GM06990 (cell line): ENCODE results near the gene CYS1.

Experiments
- DNase-seq: peaks from one replicate; pipeline ENCODE4 v3.0.0-alpha.2; 2011; ENCODE audit not compliant: insufficient read length; ENCODE audit errors: extremely low read depth
- H3K27me3 ChIP-seq: replicated peaks from 2 replicates; pipeline ENCODE4 v1.6.0; 2011; ENCODE audit warnings: low read length; ENCODE audit not compliant: control insufficient read depth, insufficient read depth
- H3K36me3 ChIP-seq: 2 replicates; pipeline ENCODE4 v1.5.1; 2011; ENCODE audit warnings: low read length; ENCODE audit not compliant: control insufficient read depth, insufficient read depth
- H3K4me3 ChIP-seq: replicated peaks from 2 replicates; pipeline ENCODE4 v1.5.1; 2011; ENCODE audit warnings: low read depth, mild to moderate bottlenecking, control low read depth, low read length
- CTCF ChIP-seq: IDR thresholded peaks from 2 replicates; pipeline ENCODE4 v1.5.1; 2011; ENCODE audit warnings: low read length, control low read depth, mild to moderate bottlenecking, inconsistent platforms; ENCODE audit not compliant: insufficient read depth, poor library complexity, severe bottlenecking

CYS1 gene

GRCh38 chr2:10028407-10028987, 51.7 kb downstream of the CYS1 start:
- Histone ChIP-seq H3K27me3 (no peaks in the 10 kb centered on the region), H3K36me3 (no peaks in the 10 kb centered on the region), H3K4me3 (no peak overlapping the region)
- TF ChIP-seq CTCF = peak; percentile 34
- DNase-seq = no peak

GRCh38 chr2:10027660-10028330, 52.4 kb downstream of the CYS1 start:
- no peak for TF ChIP-seq CTCF
- no peak for DNase-seq
- no peak overlapping the region for H3K4me3 ChIP-seq
- H3K36me3 ChIP-seq = no peaks in the 10 kb centered on the region
- no peaks in the 10 kb centered on the region for H3K27me3 ChIP-seq

- Histone ChIP-seq H3K4me3 (no peak overlapping the region), H3K27me3 (no peaks in the 10 kb centered on the region), H3K36me3 (no peaks in the 10 kb centered on the region)
- no peak for DNase-seq
- TF ChIP-seq CTCF = no peak
Measured at GRCh38 chr2:10026940-10027569, 53.2 kb downstream of the CYS1 start.

GRCh38 chr2:10022966-10023662, 57.1 kb downstream of the CYS1 start:
- no peak overlapping the region for H3K4me3 ChIP-seq
- H3K36me3 ChIP-seq = no peaks in the 10 kb centered on the region
- DNase-seq = no peak
- no peaks in the 10 kb centered on the region; the same call in 1 of the 2 replicates for H3K27me3 ChIP-seq
- TF ChIP-seq CTCF = peak; percentile 17

- no peak for TF ChIP-seq CTCF
- no peak for DNase-seq
- Histone ChIP-seq H3K27me3 (no peaks in the 10 kb centered on the region; the same call in 1 of the 2 replicates), H3K36me3 (no peaks in the 10 kb centered on the region), H3K4me3 (no peak overlapping the region)
Measured at GRCh38 chr2:10022445-10022844, 57.8 kb downstream of the CYS1 start.
